ENCODE data around the gene CCR1. TPM values are rescaled to one million over a fixed set of nuclear protein-coding genes. Genes with fewer than 3 reads are reported as not detected.
A peak's percentile ranks its signal among the peaks of the same experiment; 100 is the strongest.

CCR1 gene
- total and polyA plus RNA-seq, 4 donors, result 3.0 to 7.1 (median 5.5) TPM

GRCh38 chr3:46235425-46235824, 27.3 kb upstream of the CCR1 start:
- Histone ChIP-seq H3K9me3 (ENCODE audit: control insufficient read depth, insufficient read depth, low read length) (no peaks in the 10 kb centered on the region), H3K4me3 (ENCODE audit: low read depth, low read length) (no peak overlapping the region), H3K4me1 (ENCODE audit: control insufficient read depth, insufficient read depth, low read length) (no peaks in the 10 kb centered on the region), H3K27me3 (ENCODE audit: control insufficient read depth, insufficient read depth, low read length) (no peaks in the 10 kb centered on the region), H3K36me3 (ENCODE audit: control insufficient read depth, insufficient read depth, low read length) (no peaks in the 10 kb centered on the region), H3K27ac (ENCODE audit: low read depth, low read length) (no peak overlapping the region)
- DNase-seq (ENCODE audit: low read depth in 4 of 6, low spot score in 6 of 6), result no peak
- WGBS (ENCODE audit: insufficient coverage), result 80% methylated on average over 2 of the region's 2 CpGs

GRCh38 chr3:46233194-46233593, 25.1 kb upstream of the CCR1 start:
- Histone ChIP-seq H3K4me1 (ENCODE audit: control insufficient read depth, insufficient read depth, low read length) (no peaks in the 10 kb centered on the region), H3K27ac (ENCODE audit: low read depth, low read length) (no peak overlapping the region), H3K27me3 (ENCODE audit: control insufficient read depth, insufficient read depth, low read length) (no peaks in the 10 kb centered on the region), H3K9me3 (ENCODE audit: control insufficient read depth, insufficient read depth, low read length) (no peaks in the 10 kb centered on the region), H3K4me3 (ENCODE audit: low read depth, low read length) (no peak overlapping the region), H3K36me3 (ENCODE audit: control insufficient read depth, insufficient read depth, low read length) (no peaks in the 10 kb centered on the region)
- WGBS (ENCODE audit: insufficient coverage), result 72% methylated on average over 4 of the region's 6 CpGs
- no peak for DNase-seq (ENCODE audit: low read depth in 4 of 6, low spot score in 6 of 6)

GRCh38 chr3:46231323-46231722, 23.2 kb upstream of the CCR1 start:
- DNase-seq (ENCODE audit: low read depth in 4 of 6, low spot score in 6 of 6), result no peak
- no peak overlapping the region for H3K27ac ChIP-seq (ENCODE audit: low read depth, low read length)
- no CpG with 5 or more reads among the region's 5 CpGs for WGBS (ENCODE audit: insufficient coverage)
- no peaks in the 10 kb centered on the region for H3K36me3 ChIP-seq (ENCODE audit: control insufficient read depth, insufficient read depth, low read length)
- H3K4me3 ChIP-seq (ENCODE audit: low read depth, low read length), result no peak overlapping the region
- no peaks in the 10 kb centered on the region for H3K27me3 ChIP-seq (ENCODE audit: control insufficient read depth, insufficient read depth, low read length)
- no peaks in the 10 kb centered on the region for H3K9me3 ChIP-seq (ENCODE audit: control insufficient read depth, insufficient read depth, low read length)
- H3K4me1 ChIP-seq (ENCODE audit: control insufficient read depth, insufficient read depth, low read length), result no peaks in the 10 kb centered on the region

DNA sequence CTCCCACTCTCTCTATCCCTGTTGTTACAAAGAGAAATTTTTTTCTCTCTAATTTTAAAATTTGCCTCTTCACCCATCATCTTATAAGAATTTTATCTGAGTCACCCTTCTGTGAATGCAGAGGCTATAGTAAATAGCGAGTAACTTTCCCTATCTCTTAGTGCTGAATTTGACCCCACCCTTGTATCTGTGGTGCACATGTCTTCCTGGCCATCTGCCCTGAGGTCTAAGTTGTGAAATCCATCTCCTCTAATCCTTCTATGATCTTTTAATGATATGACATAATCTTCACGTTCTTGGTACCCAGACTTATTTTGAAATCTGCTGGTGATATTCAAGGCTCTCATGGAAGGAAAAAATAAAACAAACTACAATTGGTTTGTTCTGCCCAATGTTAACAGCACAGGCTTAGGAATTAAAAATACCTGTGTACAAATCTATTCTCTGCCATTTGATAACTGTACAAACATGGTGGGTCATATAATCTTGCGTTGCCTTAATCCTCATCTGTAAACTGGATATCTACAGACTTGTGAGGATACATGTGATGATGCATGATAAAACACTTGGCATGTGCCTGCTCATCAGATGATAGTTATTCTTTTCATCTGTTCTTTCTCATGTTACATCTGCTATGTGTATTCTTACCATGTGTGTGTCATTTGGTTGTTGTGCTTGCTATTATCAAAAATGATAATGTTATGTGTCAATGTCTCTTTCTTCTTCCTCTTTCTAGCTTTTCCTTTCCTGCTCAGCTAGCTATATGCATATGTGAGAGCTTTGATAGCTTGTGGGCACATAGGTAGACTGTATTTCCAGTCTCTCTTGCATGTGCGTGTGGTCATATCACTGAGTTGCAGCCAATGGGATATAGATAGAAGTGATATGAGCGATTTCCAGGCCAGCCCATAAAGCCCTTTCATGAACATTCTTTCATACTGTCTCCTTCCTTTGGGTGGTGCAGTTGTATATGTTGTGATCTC, 20.4 kb upstream of the CCR1 start:
- H3K9me3 ChIP-seq (ENCODE audit: control insufficient read depth, insufficient read depth, low read length), result no peaks in the 10 kb centered on the region
- WGBS (ENCODE audit: insufficient coverage), result no CpG with 5 or more reads among the region's 5 CpGs
- H3K27me3 ChIP-seq (ENCODE audit: control insufficient read depth, insufficient read depth, low read length), result no peaks in the 10 kb centered on the region
- no peaks in the 10 kb centered on the region for H3K4me1 ChIP-seq (ENCODE audit: control insufficient read depth, insufficient read depth, low read length)
- no peak overlapping the region for H3K4me3 ChIP-seq (ENCODE audit: low read depth, low read length)
- DNase-seq (ENCODE audit: low read depth in 4 of 6, low spot score in 6 of 6), result no peak
- H3K36me3 ChIP-seq (ENCODE audit: control insufficient read depth, insufficient read depth, low read length), result no peaks in the 10 kb centered on the region
- no peak overlapping the region for H3K27ac ChIP-seq (ENCODE audit: low read depth, low read length)

- H3K9me3 ChIP-seq (ENCODE audit: control insufficient read depth, insufficient read depth, low read length), result peaks cover 1% of the 10 kb centered on the region
- H3K4me1 ChIP-seq (ENCODE audit: control insufficient read depth, insufficient read depth, low read length), result no peaks in the 10 kb centered on the region
- H3K4me3 ChIP-seq (ENCODE audit: low read depth, low read length), result no peak overlapping the region
- H3K27ac ChIP-seq (ENCODE audit: low read depth, low read length), result no peak overlapping the region
- no peaks in the 10 kb centered on the region for H3K36me3 ChIP-seq (ENCODE audit: control insufficient read depth, insufficient read depth, low read length)
- H3K27me3 ChIP-seq (ENCODE audit: control insufficient read depth, insufficient read depth, low read length), result no peaks in the 10 kb centered on the region
- no peak for DNase-seq (ENCODE audit: low read depth in 4 of 6, low spot score in 6 of 6)
- WGBS (ENCODE audit: insufficient coverage), result 100% methylated on average over 1 of the region's 7 CpGs
Observed at GRCh38 chr3:46222435-46223161, 14.5 kb upstream of the CCR1 start.

- Histone ChIP-seq H3K27me3 (ENCODE audit: control insufficient read depth, insufficient read depth, low read length) (no peaks in the 10 kb centered on the region), H3K4me3 (ENCODE audit: low read depth, low read length) (no peak overlapping the region), H3K9me3 (ENCODE audit: control insufficient read depth, insufficient read depth, low read length) (peaks cover 1% of the 10 kb centered on the region), H3K36me3 (ENCODE audit: control insufficient read depth, insufficient read depth, low read length) (no peaks in the 10 kb centered on the region), H3K4me1 (ENCODE audit: control insufficient read depth, insufficient read depth, low read length) (no peaks in the 10 kb centered on the region), H3K27ac (ENCODE audit: low read depth, low read length) (no peak overlapping the region)
- 78% methylated on average over 1 of the region's 1 CpG for WGBS (ENCODE audit: insufficient coverage)
- no peak for DNase-seq (ENCODE audit: low read depth in 4 of 6, low spot score in 6 of 6)
Observed at GRCh38 chr3:46221938-46222337, 13.8 kb upstream of the CCR1 start.

DNA sequence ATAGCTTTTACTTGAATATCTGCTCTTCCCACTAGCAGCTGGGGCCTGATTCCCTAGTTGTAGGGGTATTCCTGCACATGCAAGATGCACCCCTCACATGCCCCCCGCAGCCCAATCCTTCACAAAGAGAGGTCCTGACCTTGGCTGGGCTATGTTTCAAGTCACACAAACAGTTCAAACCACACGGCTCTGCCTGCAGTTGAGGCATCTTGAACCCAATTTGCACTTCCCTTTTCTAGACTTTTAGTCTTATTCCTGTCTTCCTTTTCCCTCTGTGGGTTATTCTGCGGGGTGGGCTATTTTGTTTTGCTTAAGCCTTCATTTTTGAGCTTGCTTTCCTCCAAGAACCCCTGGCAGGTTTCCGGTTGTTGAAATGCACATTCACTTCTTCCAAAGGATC, 13.3 kb upstream of the CCR1 start:
- no peaks in the 10 kb centered on the region for H3K4me1 ChIP-seq (ENCODE audit: control insufficient read depth, insufficient read depth, low read length)
- H3K4me3 ChIP-seq (ENCODE audit: low read depth, low read length), result no peak overlapping the region
- no peak for DNase-seq (ENCODE audit: low read depth in 4 of 6, low spot score in 6 of 6)
- H3K27ac ChIP-seq (ENCODE audit: low read depth, low read length), result no peak overlapping the region
- no peaks in the 10 kb centered on the region for H3K27me3 ChIP-seq (ENCODE audit: control insufficient read depth, insufficient read depth, low read length)
- H3K9me3 ChIP-seq (ENCODE audit: control insufficient read depth, insufficient read depth, low read length), result peaks cover 1% of the 10 kb centered on the region
- WGBS (ENCODE audit: insufficient coverage), result 50% methylated on average over 2 of the region's 4 CpGs
- no peaks in the 10 kb centered on the region for H3K36me3 ChIP-seq (ENCODE audit: control insufficient read depth, insufficient read depth, low read length)

DNA sequence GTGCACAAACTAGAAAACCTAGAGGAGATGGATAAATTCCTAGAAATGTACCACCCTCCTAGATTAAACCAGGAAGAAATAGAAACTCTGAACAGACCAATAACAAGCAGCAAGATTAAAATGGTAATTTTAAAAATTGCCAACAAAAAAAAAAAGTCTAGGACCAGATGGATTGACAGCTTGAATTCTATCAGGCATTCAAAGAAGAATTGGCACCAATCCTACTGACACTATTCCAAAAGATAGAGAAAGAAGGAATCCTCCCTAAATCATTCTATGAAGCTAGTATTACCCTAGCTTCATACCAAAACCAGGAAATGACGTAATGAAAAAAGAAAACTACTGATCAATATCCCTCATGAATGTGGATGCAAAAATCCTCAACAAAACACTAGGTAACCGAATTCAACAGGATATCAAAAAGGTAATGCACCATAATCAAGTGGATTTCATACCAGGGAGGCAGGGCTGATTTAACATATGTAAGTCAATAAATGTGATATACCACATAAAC, 10.1 kb upstream of the CCR1 start:
- no CpG with 5 or more reads among the region's 2 CpGs for WGBS (ENCODE audit: insufficient coverage)
- Histone ChIP-seq H3K27ac (ENCODE audit: low read depth, low read length) (no peak overlapping the region), H3K36me3 (ENCODE audit: control insufficient read depth, insufficient read depth, low read length) (no peaks in the 10 kb centered on the region), H3K27me3 (ENCODE audit: control insufficient read depth, insufficient read depth, low read length) (no peaks in the 10 kb centered on the region), H3K9me3 (ENCODE audit: control insufficient read depth, insufficient read depth, low read length) (peaks cover 1% of the 10 kb centered on the region), H3K4me1 (ENCODE audit: control insufficient read depth, insufficient read depth, low read length) (no peaks in the 10 kb centered on the region), H3K4me3 (ENCODE audit: low read depth, low read length) (no peak overlapping the region)
- peak in 1 of 6 donors; percentile 85 for DNase-seq (ENCODE audit: low read depth in 4 of 6, low spot score in 6 of 6)

GRCh38 chr3:46215810-46216414, 7.8 kb upstream of the CCR1 start:
- no peaks in the 10 kb centered on the region for H3K27me3 ChIP-seq (ENCODE audit: control insufficient read depth, insufficient read depth, low read length)
- H3K4me3 ChIP-seq (ENCODE audit: low read depth, low read length), result no peak overlapping the region
- 100% methylated on average over 1 of the region's 4 CpGs for WGBS (ENCODE audit: insufficient coverage)

More at GRCh38 chr3:46215810-46216414, 7.8 kb upstream of the CCR1 start:
- peaks cover 1% of the 10 kb centered on the region for H3K9me3 ChIP-seq (ENCODE audit: control insufficient read depth, insufficient read depth, low read length)
- DNase-seq (ENCODE audit: low read depth in 4 of 6, low spot score in 6 of 6), result no peak
- H3K36me3 ChIP-seq (ENCODE audit: control insufficient read depth, insufficient read depth, low read length), result no peaks in the 10 kb centered on the region
- H3K27ac ChIP-seq (ENCODE audit: low read depth, low read length), result no peak overlapping the region
- no peaks in the 10 kb centered on the region for H3K4me1 ChIP-seq (ENCODE audit: control insufficient read depth, insufficient read depth, low read length)

Measured in spinal cord (tissue), 10 donors.